Trophoblast cell (in vitro differentiated cells and primary cell): ENCODE measurements around the gene IPCEF1.
A peak's percentile ranks its signal among the peaks of the same experiment; 100 is the strongest.

Source experiments
- DNase-seq, 2 donors: peaks; one replicate each; pipeline ENCODE4 v3.0.0-alpha.2; 2016
- H2AFZ ChIP-seq: 2 replicates; pipeline ENCODE4 v1.6.1; 2013; ENCODE audit warnings: low read length, moderate library complexity, mild to moderate bottlenecking; ENCODE audit not compliant: insufficient read depth, poor library complexity
- H2AK5ac ChIP-seq: 2 replicates; pipeline ENCODE4 v1.6.1; 2013; ENCODE audit warnings: mild to moderate bottlenecking, low read length
- H2BK120ac ChIP-seq: 2 replicates; pipeline ENCODE4 v1.6.1; 2013; ENCODE audit warnings: low read length, mild to moderate bottlenecking, moderate library complexity; ENCODE audit not compliant: insufficient read depth, poor library complexity
- H2BK12ac ChIP-seq: 2 replicates; pipeline ENCODE4 v1.6.1; 2013; ENCODE audit warnings: mild to moderate bottlenecking, low read length, moderate library complexity
- H2BK5ac ChIP-seq: 2 replicates; pipeline ENCODE4 v1.6.1; 2013; ENCODE audit warnings: low read length, low read depth, moderate library complexity, mild to moderate bottlenecking; ENCODE audit not compliant: poor library complexity
- H3K14ac ChIP-seq: 2 replicates; pipeline ENCODE4 v1.6.1; 2013; ENCODE audit warnings: mild to moderate bottlenecking, low read length
- H3K18ac ChIP-seq: 2 replicates; pipeline ENCODE4 v1.6.1; 2013; ENCODE audit warnings: mild to moderate bottlenecking, low read length
- H3K23ac ChIP-seq: 2 replicates; pipeline ENCODE4 v1.6.1; 2013; ENCODE audit warnings: low read length
- H3K27ac ChIP-seq: 2 replicates; pipeline ENCODE4 v1.5.1; 2013; ENCODE audit warnings: low read depth, mild to moderate bottlenecking, inconsistent platforms, low read length, moderate library complexity
- H3K27me3 ChIP-seq: 2 replicates; pipeline ENCODE4 v1.6.1; 2013; ENCODE audit warnings: inconsistent platforms, mild to moderate bottlenecking, low read length, moderate library complexity; ENCODE audit not compliant: insufficient read depth
- H3K36me3 ChIP-seq, 2 experiments: 1 replicate in 1 of 2; 2 replicates in 1 of 2; pipeline ENCODE4 v1.6.1; 2013; ENCODE audit warnings: low read length in 2 of 2, mild to moderate bottlenecking in 2 of 2, moderate library complexity in 1 of 2; ENCODE audit not compliant: insufficient read depth in 2 of 2, control insufficient read depth in 1 of 2
- H3K4ac ChIP-seq: 2 replicates; pipeline ENCODE4 v1.6.1; 2013; ENCODE audit warnings: low read depth, mild to moderate bottlenecking, low read length, moderate library complexity
- H3K4me1 ChIP-seq, 2 experiments: 1 replicate in 1 of 2; 2 replicates in 1 of 2; pipeline ENCODE4 v1.6.1; 2013; ENCODE audit warnings: low read length in 2 of 2, mild to moderate bottlenecking in 2 of 2, moderate library complexity in 1 of 2; ENCODE audit not compliant: insufficient read depth in 2 of 2, control insufficient read depth in 1 of 2
- H3K4me2 ChIP-seq: 2 replicates; pipeline ENCODE4 v1.6.1; 2013; ENCODE audit warnings: inconsistent platforms, mild to moderate bottlenecking, low read length, moderate library complexity
- H3K4me3 ChIP-seq: 2 replicates; pipeline ENCODE4 v1.5.1; 2013; ENCODE audit warnings: mild to moderate bottlenecking, low read depth, low read length, inconsistent platforms
- H3K79me1 ChIP-seq: one replicate; pipeline ENCODE4 v1.6.1; 2013; ENCODE audit warnings: low read length
- H3K79me2 ChIP-seq: 2 replicates; pipeline ENCODE4 v1.6.1; 2013; ENCODE audit warnings: low read length, mild to moderate bottlenecking; ENCODE audit not compliant: control insufficient read depth, insufficient read depth, poor library complexity
- H3K9ac ChIP-seq: 2 replicates; pipeline ENCODE4 v1.6.1; 2013; ENCODE audit warnings: mild to moderate bottlenecking, low read length
- H3K9me3 ChIP-seq: 2 replicates; pipeline ENCODE4 v1.6.1; 2013; ENCODE audit warnings: low read depth, mild to moderate bottlenecking, control low read depth, inconsistent platforms, low read length; ENCODE audit not compliant: insufficient read depth
- H4K12ac ChIP-seq: 2 replicates; pipeline ENCODE4 v1.6.1; 2013; ENCODE audit warnings: low read depth, mild to moderate bottlenecking, low read length, moderate library complexity
- H4K8ac ChIP-seq: 2 replicates; pipeline ENCODE4 v1.6.1; 2013; ENCODE audit warnings: low read depth, mild to moderate bottlenecking, low read length, moderate library complexity
- H4K91ac ChIP-seq: one replicate; pipeline ENCODE4 v1.6.1; 2013; ENCODE audit warnings: low read depth, mild to moderate bottlenecking, low read length, moderate library complexity
- WGBS: extraction: QIAGEN DNeasy Blood & Tissue Kit; methylation state at CpG from one replicate; pipeline ENCODE4 v1.1.7; 2013; ENCODE audit warnings: missing lambda C conversion rate; ENCODE audit not compliant: insufficient read length, insufficient coverage; ENCODE audit errors: extremely low coverage; 5-methylcytosine and 5-hydroxymethylcytosine counted together

IPCEF1 gene

GRCh38 chr6:154356113-154356512 lies 490 bp downstream of the IPCEF1 start:
- no CpG with 5 or more reads among the region's 2 CpGs for WGBS
- H3K4me3 ChIP-seq = no peak overlapping the region

DNA sequence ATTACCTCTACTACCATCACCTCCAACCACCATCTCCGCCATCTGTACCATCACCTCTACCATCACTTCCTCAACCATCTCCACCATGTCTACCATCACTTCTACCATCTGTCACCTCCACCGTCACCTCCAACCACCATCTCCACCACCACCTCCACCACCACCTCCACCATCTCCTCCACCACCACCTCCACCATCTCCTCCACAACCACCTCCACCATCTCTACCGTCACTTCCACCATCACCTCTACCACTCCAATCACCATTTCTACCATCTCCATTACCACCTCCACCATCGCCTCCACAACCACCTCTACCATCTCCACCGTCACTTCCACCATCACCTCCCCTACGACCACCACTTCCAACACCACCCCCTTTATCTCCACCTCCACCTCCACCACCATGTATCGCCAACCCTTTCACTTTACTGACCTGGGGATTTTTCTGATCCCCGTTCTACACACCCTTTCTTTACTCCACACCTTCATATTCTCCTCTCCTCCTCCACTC lies 2.3 kb downstream of the IPCEF1 start:
- 100% methylated on average over 1 of the region's 8 CpGs for WGBS

More at GRCh38 chr6:154356113-154356512, 490 bp downstream of the IPCEF1 start:
- Histone ChIP-seq H2BK12ac (no peak overlapping the region), H3K79me2 (no peaks in the 10 kb centered on the region), H3K9ac (no peak overlapping the region), H3K9me3 (peaks cover 1% of the 10 kb centered on the region), H3K18ac (no peak overlapping the region), H4K12ac (no peak overlapping the region), H3K27ac (no peak overlapping the region), H3K79me1 (no peaks in the 10 kb centered on the region), H3K4me1 (no peaks in the 10 kb centered on the region), H4K91ac (no peak overlapping the region), H2BK120ac (no peak overlapping the region), H3K36me3 (no peaks in the 10 kb centered on the region), H3K4ac (no peak overlapping the region), H3K14ac (no peak overlapping the region), H4K8ac (no peak overlapping the region), H3K27me3 (no peaks in the 10 kb centered on the region), H2BK5ac (no peak overlapping the region), H2AK5ac (no peak overlapping the region), H3K23ac (no peak overlapping the region), H3K4me2 (no peak overlapping the region), H2AFZ (no peak overlapping the region)
- no peak for DNase-seq

DNA sequence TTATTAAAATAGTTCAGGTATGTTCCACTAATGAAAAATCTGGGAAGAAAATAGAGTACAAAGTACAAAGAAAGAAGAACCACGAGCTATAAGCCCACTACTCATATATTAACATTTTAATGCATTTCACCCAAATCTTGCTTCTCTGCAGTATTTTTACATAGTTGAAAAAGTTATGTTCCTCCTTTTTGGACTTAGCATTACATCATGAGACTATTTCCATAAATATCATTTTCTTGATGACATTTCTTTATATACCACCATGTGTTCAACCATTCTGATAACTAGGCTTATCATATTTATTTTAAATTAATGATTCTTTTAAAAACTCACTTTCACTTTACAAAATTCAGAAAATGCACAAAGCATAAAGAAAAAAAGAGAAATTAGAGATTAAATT lies 3.0 kb downstream of the IPCEF1 start:
- no peaks in the 10 kb centered on the region for H3K4me1 ChIP-seq
- no CpG with 5 or more reads among the region's 1 CpG for WGBS
- no peak overlapping the region for H4K8ac ChIP-seq
- DNase-seq = no peak
- H3K4me2 ChIP-seq = no peak overlapping the region
- H3K4me3 ChIP-seq = no peak overlapping the region
- H3K36me3 ChIP-seq = no peaks in the 10 kb centered on the region
- H2AFZ ChIP-seq = no peak overlapping the region
- no peak overlapping the region for H3K9ac ChIP-seq
- H3K27ac ChIP-seq = no peak overlapping the region
- no peak overlapping the region for H2BK12ac ChIP-seq
- no peaks in the 10 kb centered on the region for H3K79me2 ChIP-seq
- H3K4ac ChIP-seq = no peak overlapping the region
- H3K14ac ChIP-seq = no peak overlapping the region
- no peaks in the 10 kb centered on the region for H3K79me1 ChIP-seq
- no peak overlapping the region for H3K18ac ChIP-seq
- H4K12ac ChIP-seq = no peak overlapping the region
- H3K23ac ChIP-seq = no peak overlapping the region
- no peak overlapping the region for H2AK5ac ChIP-seq
- no peaks in the 10 kb centered on the region for H3K27me3 ChIP-seq
- no peak overlapping the region for H2BK5ac ChIP-seq
- H2BK120ac ChIP-seq = no peak overlapping the region
- no peak overlapping the region for H4K91ac ChIP-seq
- peaks cover 1% of the 10 kb centered on the region for H3K9me3 ChIP-seq

More for the DNA sequence above, 2.3 kb downstream of the IPCEF1 start:
- H4K12ac ChIP-seq = no peak overlapping the region
- no peak overlapping the region for H4K8ac ChIP-seq
- H2AFZ ChIP-seq = no peak overlapping the region
- no peak overlapping the region for H3K18ac ChIP-seq
- peaks cover 1% of the 10 kb centered on the region for H3K9me3 ChIP-seq
- H2BK12ac ChIP-seq = no peak overlapping the region
- no peak overlapping the region for H3K4ac ChIP-seq
- H3K9ac ChIP-seq = no peak overlapping the region
- H4K91ac ChIP-seq = no peak overlapping the region
- H2BK120ac ChIP-seq = no peak overlapping the region
- no peak overlapping the region for H2BK5ac ChIP-seq
- no peaks in the 10 kb centered on the region for H3K36me3 ChIP-seq
- H2AK5ac ChIP-seq = no peak overlapping the region
- no peak overlapping the region for H3K14ac ChIP-seq
- no peak for DNase-seq
- H3K4me3 ChIP-seq = peak overlapping the region; percentile 6
- no peak overlapping the region for H3K27ac ChIP-seq
- H3K79me1 ChIP-seq = no peaks in the 10 kb centered on the region
- no peak overlapping the region for H3K4me2 ChIP-seq
- no peaks in the 10 kb centered on the region for H3K27me3 ChIP-seq
- no peaks in the 10 kb centered on the region for H3K4me1 ChIP-seq
- H3K79me2 ChIP-seq = no peaks in the 10 kb centered on the region
- no peak overlapping the region for H3K23ac ChIP-seq

DNA sequence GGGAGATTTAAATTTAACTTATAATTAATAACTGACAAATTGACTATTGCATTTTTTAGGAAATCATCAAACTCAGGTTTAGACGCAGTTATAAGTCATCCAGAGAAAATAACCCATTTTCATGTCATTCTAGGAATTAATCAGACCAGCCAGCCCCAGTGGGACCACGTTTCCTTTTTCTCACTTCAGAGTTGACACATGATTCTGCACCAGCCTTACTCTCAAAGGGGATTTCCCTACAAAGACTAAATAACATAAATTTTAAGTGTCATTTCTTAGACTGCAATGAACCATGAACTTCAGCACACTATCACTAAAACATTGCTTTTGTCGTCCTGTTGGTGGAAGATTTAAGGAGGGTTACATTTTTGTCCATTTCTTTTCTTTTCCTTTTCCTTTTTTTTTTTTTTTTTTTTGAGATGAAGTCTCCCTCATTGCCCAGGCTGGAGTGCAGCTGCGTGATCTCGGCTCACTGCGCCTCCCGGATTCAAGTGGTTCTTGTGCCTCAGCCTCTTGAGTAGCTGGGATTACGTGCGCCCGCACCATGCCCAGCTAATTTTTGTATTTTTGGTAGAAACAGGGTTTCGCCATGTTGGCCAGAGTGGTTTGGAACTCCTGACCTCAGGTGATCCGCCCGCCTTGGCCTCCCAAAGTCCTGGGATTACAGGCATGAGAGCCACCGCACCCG lies 3.6 kb downstream of the IPCEF1 start:
- Histone ChIP-seq H3K14ac (no peak overlapping the region), H3K23ac (no peak overlapping the region), H3K18ac (no peak overlapping the region), H4K12ac (no peak overlapping the region), H3K4me3 (no peak overlapping the region), H2AK5ac (no peak overlapping the region), H3K4me1 (no peaks in the 10 kb centered on the region), H3K9me3 (peaks cover 1% of the 10 kb centered on the region), H3K27ac (no peak overlapping the region), H4K91ac (no peak overlapping the region), H4K8ac (no peak overlapping the region), H2AFZ (no peak overlapping the region), H3K36me3 (no peaks in the 10 kb centered on the region), H2BK12ac (no peak overlapping the region), H3K4me2 (no peak overlapping the region), H2BK5ac (no peak overlapping the region), H3K4ac (no peak overlapping the region), H3K27me3 (no peaks in the 10 kb centered on the region), H3K79me2 (no peaks in the 10 kb centered on the region), H3K9ac (no peak overlapping the region), H2BK120ac (no peak overlapping the region), H3K79me1 (no peaks in the 10 kb centered on the region)
- DNase-seq = no peak
- WGBS = no CpG with 5 or more reads among the region's 15 CpGs
